Activated naive CD4-positive, alpha-beta T cell treated with anti-CD3 and anti-CD28 coated beads, Interleukin-2, amount 50 U/mL, for 16 hours (primary cell): ENCODE data around the gene MOK.
A peak's percentile ranks its signal among the peaks of the same experiment; 100 is the strongest.

Source experiments
- DNase-seq: peaks from one replicate; pipeline ENCODE4 v3.0.0-alpha.2; 2020

The MOK gene

DNA sequence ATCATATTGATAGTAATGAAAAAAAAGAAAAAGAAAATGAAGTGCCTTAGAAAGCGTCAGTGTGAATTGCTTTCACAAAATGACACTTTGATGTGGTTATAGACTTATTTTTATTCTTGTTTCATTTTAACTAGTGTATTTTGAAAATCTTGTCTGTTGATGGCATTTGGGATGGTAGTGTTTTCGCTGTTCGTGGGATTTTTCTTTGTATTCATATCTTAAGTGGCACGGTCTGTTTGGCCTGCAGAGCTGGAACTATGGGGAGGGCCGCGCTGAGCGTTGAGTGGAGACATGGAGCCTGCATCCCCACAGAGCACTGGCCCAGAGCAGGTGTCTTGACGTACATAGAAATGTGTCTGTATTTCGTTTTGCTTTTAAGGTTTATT, 103.6 kb downstream of the MOK start:
- DNase-seq, result no peak

DNA sequence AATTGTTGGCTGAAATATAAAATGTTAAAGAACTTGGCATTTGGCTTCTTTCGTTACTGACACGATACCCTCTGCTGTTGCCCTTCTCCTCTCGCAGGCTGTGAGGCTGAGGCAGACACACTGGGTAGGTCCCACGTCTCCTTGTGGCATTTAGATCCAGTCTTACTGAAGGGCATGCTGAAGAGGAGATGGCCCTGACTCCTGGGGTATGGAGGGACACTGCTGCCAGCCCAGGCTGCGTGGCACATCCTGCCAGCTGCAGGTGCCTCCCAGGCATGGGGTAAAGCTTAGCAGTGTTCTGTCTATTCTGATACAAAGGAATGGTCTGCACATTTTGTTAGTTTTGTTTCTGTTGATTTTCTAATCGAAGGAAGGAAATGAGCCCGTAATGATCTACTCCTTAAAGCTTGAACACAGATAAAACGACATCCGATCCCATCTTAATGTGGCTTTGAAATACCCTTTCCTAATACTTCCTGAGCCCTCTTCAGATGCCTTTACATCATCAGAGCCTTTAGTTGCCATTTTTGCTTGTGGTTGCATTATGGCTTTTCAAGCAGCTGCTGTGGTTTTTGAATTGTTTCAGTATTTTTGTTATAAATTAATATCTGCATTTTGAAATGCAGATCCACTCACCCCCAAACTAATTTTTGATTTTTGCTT, 104.1 kb downstream of the MOK start:
- DNase-seq, result no peak

GRCh38 chr14:102197317-102197853, 107.6 kb downstream of the MOK start:
- DNase-seq, result no peak

GRCh38 chr14:102196902-102197230, 108.1 kb downstream of the MOK start:
- DNase-seq, result no peak

GRCh38 chr14:102196039-102196901, 108.7 kb downstream of the MOK start:
- no peak for DNase-seq

DNA sequence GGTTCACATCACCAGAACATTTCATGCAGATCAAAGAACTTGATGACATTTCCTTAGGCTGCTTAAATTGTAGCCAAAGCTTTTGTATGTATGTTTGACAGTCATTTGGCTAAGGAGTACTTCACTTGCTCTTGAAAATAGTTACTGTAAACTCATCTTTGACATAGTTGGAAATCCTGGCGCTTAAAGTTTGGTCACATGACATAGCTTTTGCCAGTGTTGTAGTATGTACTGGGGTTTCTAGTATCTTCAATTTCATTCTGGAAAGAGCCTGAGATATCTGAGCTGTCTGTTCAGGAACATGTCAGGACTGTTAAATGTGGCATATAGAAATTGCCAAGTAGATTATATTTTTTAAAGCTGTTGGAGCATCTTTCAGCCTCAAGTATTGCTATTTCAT, 109.5 kb downstream of the MOK start:
- no peak for DNase-seq

DNA sequence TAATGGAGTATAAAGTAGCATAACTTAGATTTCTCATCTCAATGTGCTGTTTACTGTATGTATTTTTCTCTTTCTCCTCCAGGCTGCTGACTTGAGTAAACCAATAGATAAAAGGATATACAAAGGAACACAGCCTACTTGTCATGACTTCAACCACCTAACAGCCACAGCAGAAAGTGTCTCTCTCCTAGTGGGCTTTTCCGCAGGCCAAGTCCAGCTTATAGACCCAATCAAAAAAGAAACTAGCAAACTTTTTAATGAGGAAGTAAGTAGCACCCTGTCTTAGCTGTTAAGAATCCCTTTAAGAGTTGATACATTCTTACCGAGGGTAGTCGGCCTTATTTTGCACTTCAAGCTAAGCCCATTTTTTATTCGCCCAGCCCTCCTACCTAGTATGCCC, 110.1 kb downstream of the MOK start:
- no peak for DNase-seq

- DNase-seq, result no peak
Measured at GRCh38 chr14:102192840-102193502, 112.0 kb downstream of the MOK start.

GRCh38 chr14:102189874-102190273, 115.1 kb downstream of the MOK start:
- no peak for DNase-seq

DNA sequence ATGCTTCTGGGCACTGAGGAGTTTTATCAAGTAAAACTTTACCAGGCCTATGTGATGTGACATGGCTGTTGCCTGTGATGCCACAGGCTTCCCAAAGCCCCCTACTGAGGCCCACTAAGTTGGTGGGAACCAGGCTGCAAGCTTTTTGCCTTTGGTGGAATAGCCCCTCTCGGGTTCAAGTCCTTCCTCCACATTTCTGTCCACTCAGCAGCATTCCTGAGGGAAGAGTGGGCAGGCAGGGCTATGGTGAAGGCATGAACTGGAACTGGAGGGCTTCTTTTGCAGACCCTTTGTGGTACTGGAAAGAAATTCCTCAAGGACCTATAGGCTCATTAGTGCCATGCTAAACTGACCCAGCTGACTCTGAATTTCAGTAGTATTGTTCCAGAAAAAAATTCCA, 116.8 kb downstream of the MOK start:
- no peak for DNase-seq

GRCh38 chr14:102187568-102188001, 117.4 kb downstream of the MOK start:
- DNase-seq, result no peak

DNA sequence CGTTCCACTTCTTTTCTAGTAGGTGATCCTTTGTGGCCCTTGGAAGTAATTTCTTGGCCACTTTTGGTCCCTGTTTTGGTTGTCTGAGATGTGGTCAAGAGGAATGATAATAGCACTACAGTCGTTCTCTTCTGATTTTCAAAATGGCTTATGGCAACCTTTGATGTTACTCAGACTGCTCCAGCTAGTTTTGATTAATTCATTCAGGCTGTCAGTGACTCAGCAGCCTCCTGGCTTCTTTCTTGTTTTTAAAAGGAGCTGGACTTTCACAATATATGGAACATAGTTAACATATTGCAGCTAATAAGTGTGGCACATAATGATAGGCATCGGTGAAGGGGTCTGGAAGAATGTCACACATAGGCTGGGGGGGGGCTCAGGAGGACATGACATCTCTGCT, 117.9 kb downstream of the MOK start:
- no peak for DNase-seq

- no peak for DNase-seq
Measured at GRCh38 chr14:102185360-102185759, 119.6 kb downstream of the MOK start.

DNA sequence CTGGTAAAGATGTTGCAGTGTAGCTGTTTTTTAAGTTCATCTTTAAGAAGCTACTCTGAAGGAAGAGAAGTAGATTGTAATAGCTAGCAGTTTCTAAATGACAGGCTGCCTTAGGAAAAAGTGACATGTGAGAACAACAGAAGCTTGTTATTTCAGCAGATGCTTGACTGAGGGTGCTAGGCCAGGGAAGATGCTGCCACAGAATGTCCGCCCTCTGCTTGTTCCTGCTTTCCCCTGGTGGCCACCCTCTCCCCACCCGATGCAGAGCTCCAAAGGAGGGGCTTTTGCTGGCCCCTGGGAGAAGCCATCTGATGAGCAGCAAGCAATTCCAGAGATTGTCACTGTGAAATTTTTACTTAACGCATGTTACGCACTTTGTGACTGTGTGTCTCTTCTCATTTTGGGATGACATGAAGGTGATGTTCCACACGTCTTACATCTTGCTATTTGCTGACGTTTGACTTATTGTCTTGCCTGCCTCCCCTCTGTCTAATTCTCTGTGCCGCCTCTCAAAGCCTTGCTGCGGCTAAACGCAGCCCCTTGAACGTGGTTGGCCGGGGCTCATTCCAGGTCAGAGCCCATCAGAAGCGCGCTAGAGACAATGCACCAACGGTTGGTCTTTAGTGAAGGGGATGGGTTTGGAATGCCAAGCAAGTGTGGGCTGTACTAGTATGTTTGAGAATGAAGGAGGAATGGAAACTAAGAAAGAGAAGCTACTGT, 120.5 kb downstream of the MOK start:
- peak; percentile 20 for DNase-seq

GRCh38 chr14:102183886-102184285, 121.1 kb downstream of the MOK start:
- DNase-seq, result no peak

DNA sequence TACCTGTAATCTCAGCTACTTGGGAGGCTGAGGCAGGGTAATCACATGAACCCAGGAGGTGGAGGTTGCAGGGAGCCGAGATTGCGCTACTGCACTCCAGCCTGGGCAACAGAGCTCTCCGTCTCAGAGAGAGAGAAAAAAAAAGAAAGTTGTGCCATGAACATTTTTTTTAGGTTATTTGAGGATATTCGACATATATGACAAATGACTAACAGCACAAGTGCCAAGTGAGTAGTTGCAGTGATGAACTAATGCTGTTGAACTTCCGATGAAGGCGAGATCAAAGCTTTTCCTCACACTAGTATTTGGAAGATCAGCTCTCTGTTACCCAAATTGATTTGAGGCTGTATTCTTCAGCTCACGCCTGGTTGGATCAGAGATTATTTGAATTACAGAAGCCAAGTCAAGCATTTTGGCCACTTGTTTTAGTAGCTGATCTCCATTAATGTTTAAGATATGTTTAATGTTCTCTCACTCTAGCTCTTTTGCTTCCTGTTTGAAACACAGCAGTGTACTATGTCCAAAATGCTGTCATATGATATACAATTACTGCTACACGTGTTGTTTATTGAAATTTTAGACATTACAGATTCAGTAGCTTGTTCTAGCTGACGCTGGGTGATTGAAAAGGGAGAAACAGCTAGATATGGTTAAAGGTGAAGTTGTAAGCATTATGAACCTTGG, 121.9 kb downstream of the MOK start:
- no peak for DNase-seq

- DNase-seq, result no peak
Measured at GRCh38 chr14:102182190-102182589, 122.8 kb downstream of the MOK start.

- no peak for DNase-seq
Measured at GRCh38 chr14:102181187-102181586, 123.8 kb downstream of the MOK start.

DNA sequence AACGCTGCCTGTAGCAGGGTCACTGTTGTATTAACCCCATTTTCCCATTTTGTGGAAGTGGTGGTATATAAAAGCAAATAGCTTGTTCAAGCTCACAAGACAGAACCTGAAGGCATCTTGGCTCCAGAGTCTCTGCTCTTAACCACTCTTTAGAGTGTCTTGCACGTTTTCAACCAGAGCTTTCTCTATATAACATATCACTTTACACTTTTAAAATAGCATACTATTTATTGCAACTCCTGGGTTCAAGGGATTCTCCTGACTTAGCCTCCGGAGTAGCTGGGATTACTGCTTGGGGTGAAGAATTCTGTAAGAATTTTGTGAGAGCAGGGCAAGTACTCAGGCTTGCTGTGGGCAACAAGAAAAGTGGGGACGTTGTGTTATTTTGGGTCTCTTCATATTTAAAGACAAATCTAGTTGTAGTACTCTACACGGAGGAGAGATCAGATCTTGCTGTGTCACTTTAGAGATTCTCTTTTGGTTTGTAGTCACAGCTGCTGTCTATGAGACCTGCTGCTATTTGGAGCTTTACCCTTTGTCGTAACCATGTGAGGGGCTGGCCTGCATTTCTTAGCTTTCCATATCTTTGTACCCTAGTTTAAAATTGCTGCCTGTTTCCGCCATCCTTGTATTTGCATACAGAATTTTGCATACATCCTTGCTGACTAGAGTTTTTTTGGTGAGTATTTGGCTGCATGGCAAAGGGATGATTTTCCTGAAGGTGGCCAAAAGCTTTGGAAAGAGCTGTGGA, 124.5 kb downstream of the MOK start:
- DNase-seq, result no peak
